Prostate gland (tissue), 2 donors: ENCODE measurements around the gene SLC25A1.

Experiments used
- POLR2A ChIP-seq: fragments of 450-650 bp; IDR thresholded peaks from one replicate; pipeline ENCODE4 v1.6.1; 2016; ENCODE audit warnings: antibody characterized with exemption, mild to moderate bottlenecking
- POLR2AphosphoS5 ChIP-seq: sonication (generic); formaldehyde crosslinking; IDR thresholded peaks from one replicate; pipeline ENCODE4 v1.6.1; 2017; ENCODE audit warnings: antibody characterized with exemption
- TF ChIP-seq, protein P1 (sequence below), 4 experiments: fragments of 200-600 bp in 2 of 4; fragments of 450-650 bp in 2 of 4; sonication (generic) in 2 of 4; IDR thresholded peaks; 1 replicate in 3 of 4; 2 replicates in 1 of 4; pipeline ENCODE4 v1.5.1; 2016 to 2019; ENCODE audit warnings: antibody characterized with exemption in 4 of 4, mild to moderate bottlenecking in 2 of 4, moderate library complexity in 2 of 4

DNA sequence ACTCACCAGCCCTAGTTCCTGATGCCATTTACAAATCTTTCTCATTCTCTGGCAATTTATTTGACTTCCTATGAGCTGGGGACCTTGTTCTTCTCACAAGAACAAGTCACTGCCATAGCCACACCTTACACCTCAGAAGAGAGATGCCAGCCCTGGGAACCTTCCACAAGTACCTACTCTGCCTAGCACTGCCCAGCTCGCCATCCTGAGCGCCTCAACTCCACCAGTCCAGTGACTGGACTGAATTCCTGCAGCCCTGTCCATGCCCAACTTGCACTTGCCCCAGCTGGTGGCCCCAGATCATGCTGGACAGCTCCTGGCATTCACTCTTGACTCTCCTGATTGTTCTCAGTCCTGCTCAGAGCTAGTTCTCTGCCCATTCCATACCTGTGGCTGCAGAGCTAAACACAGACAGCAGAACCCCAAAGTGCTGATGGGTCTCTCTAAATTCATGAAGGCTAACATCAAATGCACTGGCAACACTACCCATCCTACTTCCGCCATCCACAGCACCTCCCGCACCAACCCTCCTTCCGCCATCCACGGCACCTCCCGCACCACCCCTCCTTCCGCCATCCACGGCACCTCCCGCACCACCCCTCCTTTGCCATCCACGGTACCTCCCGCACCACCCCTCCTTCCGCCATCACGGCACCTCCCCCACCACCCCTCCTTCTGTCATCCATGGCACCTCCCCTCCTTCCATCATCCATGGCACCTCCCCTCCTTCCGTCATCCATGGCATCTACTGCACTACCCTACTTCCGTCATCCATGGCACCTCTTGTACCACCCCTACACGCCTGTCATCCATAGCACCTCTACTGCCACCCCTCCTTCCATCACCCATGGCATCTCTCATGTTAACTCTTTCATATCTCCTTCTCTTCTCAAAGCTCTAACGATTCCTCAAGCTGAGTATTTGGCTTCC, 23.6 kb upstream of the SLC25A1 start:
- TF ChIP-seq, protein P1, sequence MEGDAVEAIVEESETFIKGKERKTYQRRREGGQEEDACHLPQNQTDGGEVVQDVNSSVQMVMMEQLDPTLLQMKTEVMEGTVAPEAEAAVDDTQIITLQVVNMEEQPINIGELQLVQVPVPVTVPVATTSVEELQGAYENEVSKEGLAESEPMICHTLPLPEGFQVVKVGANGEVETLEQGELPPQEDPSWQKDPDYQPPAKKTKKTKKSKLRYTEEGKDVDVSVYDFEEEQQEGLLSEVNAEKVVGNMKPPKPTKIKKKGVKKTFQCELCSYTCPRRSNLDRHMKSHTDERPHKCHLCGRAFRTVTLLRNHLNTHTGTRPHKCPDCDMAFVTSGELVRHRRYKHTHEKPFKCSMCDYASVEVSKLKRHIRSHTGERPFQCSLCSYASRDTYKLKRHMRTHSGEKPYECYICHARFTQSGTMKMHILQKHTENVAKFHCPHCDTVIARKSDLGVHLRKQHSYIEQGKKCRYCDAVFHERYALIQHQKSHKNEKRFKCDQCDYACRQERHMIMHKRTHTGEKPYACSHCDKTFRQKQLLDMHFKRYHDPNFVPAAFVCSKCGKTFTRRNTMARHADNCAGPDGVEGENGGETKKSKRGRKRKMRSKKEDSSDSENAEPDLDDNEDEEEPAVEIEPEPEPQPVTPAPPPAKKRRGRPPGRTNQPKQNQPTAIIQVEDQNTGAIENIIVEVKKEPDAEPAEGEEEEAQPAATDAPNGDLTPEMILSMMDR (IDR thresholded peaks at IDR 0.05): no peak
- no peak for TF ChIP-seq POLR2A
- no peak for TF ChIP-seq POLR2AphosphoS5
